PC-3 (cell line): ENCODE results near the gene PRDM8. TPM values are rescaled to one million over a fixed set of nuclear protein-coding genes. Genes with fewer than 3 reads are reported as not detected.

Experiments
- ATAC-seq: fragments of 200-7000 bp; cut with Tn5 transposase; 2 replicates; pipeline ENCODE4 v1.9.1; 2020; ENCODE audit warnings: mild to moderate bottlenecking, moderate library complexity
- BruUV-seq: library from RNA; stranded (reverse); fragments of 400-500 nt; replicated peaks from 2 replicates; lab custom pipeline; 2021; lab: Mats Ljungman, UMichigan
- CTCF ChIA-PET: fragments of 300-600 bp; sonication (Branson Sonifier 250); formaldehyde crosslinking; loops from one replicate; lab custom pipeline; 2022; ENCODE audit warnings: antibody characterized with exemption; lab: Charles Lee
- POLR2A ChIA-PET: fragments of 300-600 bp; sonication (Branson Sonifier 250); formaldehyde crosslinking; loops from one replicate; lab custom pipeline; 2022; ENCODE audit warnings: antibody characterized with exemption; ENCODE audit not compliant: unreplicated experiment; lab: Charles Lee
- DNase-seq: peaks from one replicate; pipeline ENCODE4 v3.0.0-alpha.2; 2015
- H2AFZ ChIP-seq: fragments of 300-600 bp; sonication (generic); 2 replicates; pipeline ENCODE4 v1.6.0; 2016; ENCODE audit warnings: antibody characterized with exemption, low read length
- H3F3A ChIP-seq: fragments of 300-600 bp; sonication (generic); one replicate; pipeline ENCODE4 v1.6.0; 2017; ENCODE audit warnings: antibody characterized with exemption, low read length, control low read depth, mild to moderate bottlenecking; ENCODE audit not compliant: unreplicated experiment
- H3K27ac ChIP-seq: fragments of 300-600 bp; sonication (generic); 2 replicates; pipeline ENCODE4 v1.5.1; 2016; ENCODE audit warnings: mild to moderate bottlenecking, low read length
- H3K27me3 ChIP-seq: fragments of 300-600 bp; sonication (generic); 2 replicates; pipeline ENCODE4 v1.6.1; 2016; ENCODE audit warnings: low read length, mixed read lengths
- H3K36me3 ChIP-seq: fragments of 300-600 bp; sonication (generic); 2 replicates; pipeline ENCODE4 v1.6.1; 2016; ENCODE audit warnings: low read depth, mixed run types, low read length, mixed read lengths
- H3K4me1 ChIP-seq: fragments of 300-600 bp; sonication (generic); 2 replicates; pipeline ENCODE4 v1.5.1; 2016; ENCODE audit warnings: low read length; ENCODE audit not compliant: insufficient read depth
- H3K4me2 ChIP-seq: fragments of 300-600 bp; sonication (generic); 2 replicates; pipeline ENCODE4 v1.6.0; 2016; ENCODE audit warnings: low read length
- H3K4me3 ChIP-seq: fragments of 300-600 bp; sonication (generic); 2 replicates; pipeline ENCODE4 v1.5.1; 2016; ENCODE audit warnings: mild to moderate bottlenecking, low read length, mixed read lengths
- H3K79me2 ChIP-seq: fragments of 300-600 bp; sonication (generic); 2 replicates; pipeline ENCODE4 v1.6.1; 2017; ENCODE audit warnings: low read length, mixed read lengths
- H3K9ac ChIP-seq: fragments of 300-600 bp; sonication (generic); 2 replicates; pipeline ENCODE4 v1.6.0; 2016; ENCODE audit warnings: mild to moderate bottlenecking, low read length
- H3K9me2 ChIP-seq: fragments of 300-600 bp; sonication (generic); replicated peaks from 2 replicates; pipeline ENCODE4 v1.6.1; 2016; ENCODE audit warnings: mixed run types, low read length, mixed read lengths
- H3K9me3 ChIP-seq: fragments of 300-600 bp; sonication (generic); 2 replicates; pipeline ENCODE4 v1.6.1; 2016; ENCODE audit warnings: low read length, mixed read lengths
- H4K20me1 ChIP-seq: fragments of 300-600 bp; sonication (generic); 2 replicates; pipeline ENCODE4 v1.6.1; 2016; ENCODE audit warnings: low read length, mixed read lengths
- EZH2 ChIP-seq: fragments of 300-600 bp; sonication (generic); IDR thresholded peaks from one replicate; pipeline ENCODE4 v1.6.1; 2017; ENCODE audit warnings: antibody characterized with exemption, mild to moderate bottlenecking, low read length; ENCODE audit not compliant: unreplicated experiment
- EZH2phosphoT487 ChIP-seq: fragments of 300-600 bp; sonication (generic); IDR thresholded peaks from 2 replicates; pipeline ENCODE4 v1.6.1; 2018; ENCODE audit warnings: mild to moderate bottlenecking, antibody characterized with exemption, low read length, borderline replicate concordance
- intact Hi-C: fragments of 100-400 bp; cut with micrococcal nuclease; formaldehyde crosslinking; loops from 2 replicates; pipeline ENCODE4 v1.9.0; 2023
- total RNA-seq: library from RNA; depleted of rRNA; stranded (reverse); fragments of >200 nt; gene quantifications from 2 replicates; pipeline ENCODE4 v1.2.3, GENCODE V29; 2014
- TF ChIP-seq, protein P1 (sequence below): fragments of 300-600 bp; sonication (generic); conservative IDR thresholded peaks from 2 replicates; pipeline ENCODE4 v1.5.1; 2017; ENCODE audit warnings: antibody characterized with exemption, low read depth, mild to moderate bottlenecking, low read length

The PRDM8 gene
- total RNA-seq, 1 experiment from 2014 or later = 8.9 TPM

DNA sequence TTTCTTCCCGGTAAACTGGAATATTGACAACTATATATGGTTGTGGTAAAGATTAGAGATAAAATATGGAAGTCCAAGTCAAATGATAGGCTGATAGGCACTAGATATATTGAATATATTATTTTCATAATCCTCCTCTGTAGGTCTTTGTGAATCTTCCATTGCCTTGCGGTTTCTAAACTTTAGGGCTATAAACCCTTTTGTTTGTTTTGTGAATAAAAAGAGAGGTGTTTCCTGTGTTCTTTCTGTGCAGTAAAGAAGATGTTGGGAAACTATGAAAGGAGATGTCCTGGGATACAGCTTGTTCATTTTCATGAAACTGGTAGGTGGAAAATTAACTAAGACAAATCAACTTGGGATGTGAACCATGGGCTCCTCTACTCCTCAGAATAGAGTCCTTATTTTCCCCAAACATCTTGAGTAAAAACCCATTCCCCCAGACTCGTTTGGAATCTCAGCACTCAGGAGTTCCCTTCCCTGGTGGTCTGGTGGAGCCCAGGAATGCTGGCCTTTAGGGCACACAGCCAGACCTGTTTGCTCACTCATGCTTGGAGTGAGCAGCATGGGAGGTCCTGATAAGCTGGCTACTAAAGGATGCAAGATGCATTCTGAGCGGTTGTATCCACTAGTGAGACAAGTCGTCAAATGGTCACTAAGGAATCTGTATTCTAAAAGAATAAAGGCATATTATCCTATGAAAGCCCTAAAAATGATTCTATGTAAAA, 22.2 kb downstream of the PRDM8 start:
- Histone ChIP-seq H3K27me3 (no peaks in the 10 kb centered on the region), H3K79me2 (no peaks in the 10 kb centered on the region), H3K4me2 (peak overlapping the region; percentile 73), H3K27ac (peak overlapping the region; percentile 51), H3K9me3 (no peaks in the 10 kb centered on the region), H3K9ac (no peak overlapping the region), H3K9me2 (no peaks in the 10 kb centered on the region), H3F3A (peaks cover 9% of the 10 kb centered on the region), H3K4me1 (peaks cover 25% of the 10 kb centered on the region), H3K4me3 (peak overlapping the region; percentile 25; the same call in 1 of the 2 replicates), H3K36me3 (no peaks in the 10 kb centered on the region), H4K20me1 (no peaks in the 10 kb centered on the region), H2AFZ (0 out of 2 replicates have a peak overlapping the region, but pooled peaks have one; percentile 1)
- POLR2A ChIA-PET = no interaction called here
- intact Hi-C loops = loop anchor here (2.0 to 10.0 kb wide), 5 partner anchors 48 to 1267 kb away; partner anchors contain the start of gene FGF5
- peak; percentile 70 for DNase-seq
- CTCF ChIA-PET = interaction anchor here (2.7 kb wide), 1 partner anchor 104 kb away, joined by 16 read pairs; no protein-coding TSS in a partner anchor
- ATAC-seq = peak; percentile 87
- TF ChIP-seq EZH2 (no peak), EZH2phosphoT487 (no peak)
- TF ChIP-seq, protein P1, sequence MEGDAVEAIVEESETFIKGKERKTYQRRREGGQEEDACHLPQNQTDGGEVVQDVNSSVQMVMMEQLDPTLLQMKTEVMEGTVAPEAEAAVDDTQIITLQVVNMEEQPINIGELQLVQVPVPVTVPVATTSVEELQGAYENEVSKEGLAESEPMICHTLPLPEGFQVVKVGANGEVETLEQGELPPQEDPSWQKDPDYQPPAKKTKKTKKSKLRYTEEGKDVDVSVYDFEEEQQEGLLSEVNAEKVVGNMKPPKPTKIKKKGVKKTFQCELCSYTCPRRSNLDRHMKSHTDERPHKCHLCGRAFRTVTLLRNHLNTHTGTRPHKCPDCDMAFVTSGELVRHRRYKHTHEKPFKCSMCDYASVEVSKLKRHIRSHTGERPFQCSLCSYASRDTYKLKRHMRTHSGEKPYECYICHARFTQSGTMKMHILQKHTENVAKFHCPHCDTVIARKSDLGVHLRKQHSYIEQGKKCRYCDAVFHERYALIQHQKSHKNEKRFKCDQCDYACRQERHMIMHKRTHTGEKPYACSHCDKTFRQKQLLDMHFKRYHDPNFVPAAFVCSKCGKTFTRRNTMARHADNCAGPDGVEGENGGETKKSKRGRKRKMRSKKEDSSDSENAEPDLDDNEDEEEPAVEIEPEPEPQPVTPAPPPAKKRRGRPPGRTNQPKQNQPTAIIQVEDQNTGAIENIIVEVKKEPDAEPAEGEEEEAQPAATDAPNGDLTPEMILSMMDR = no peak
- BruUV-seq = no TSS peak

GRCh38 chr4:80220711-80221110, 23.4 kb downstream of the PRDM8 start:
- Histone ChIP-seq H2AFZ (no peak overlapping the region), H4K20me1 (no peaks in the 10 kb centered on the region), H3K36me3 (no peaks in the 10 kb centered on the region), H3K4me2 (peak overlapping the region; percentile 17; the same call in 1 of the 2 replicates), H3K4me1 (peaks cover 25% of the 10 kb centered on the region), H3K79me2 (no peaks in the 10 kb centered on the region), H3F3A (peaks cover 9% of the 10 kb centered on the region), H3K9me2 (no peaks in the 10 kb centered on the region), H3K27ac (no peak overlapping the region), H3K9me3 (no peaks in the 10 kb centered on the region), H3K4me3 (no peak overlapping the region), H3K9ac (no peak overlapping the region), H3K27me3 (no peaks in the 10 kb centered on the region)
- CTCF ChIA-PET = interaction anchor here (0.6 to 2.7 kb wide), 5 partner anchors 11 to 155 kb away, joined by 3 to 16 read pairs (median 3); no protein-coding TSS in a partner anchor
- TF ChIP-seq EZH2phosphoT487 (no peak), EZH2 (no peak)
- TF ChIP-seq, protein P1 = no peak
- no TSS peak for BruUV-seq
- ATAC-seq = no peak
- no peak for DNase-seq
- POLR2A ChIA-PET = no interaction called here
- intact Hi-C loops = loop anchor here (2.0 to 5.0 kb wide), 3 partner anchors 47 to 832 kb away; partner anchors contain the start of gene FGF5

DNA sequence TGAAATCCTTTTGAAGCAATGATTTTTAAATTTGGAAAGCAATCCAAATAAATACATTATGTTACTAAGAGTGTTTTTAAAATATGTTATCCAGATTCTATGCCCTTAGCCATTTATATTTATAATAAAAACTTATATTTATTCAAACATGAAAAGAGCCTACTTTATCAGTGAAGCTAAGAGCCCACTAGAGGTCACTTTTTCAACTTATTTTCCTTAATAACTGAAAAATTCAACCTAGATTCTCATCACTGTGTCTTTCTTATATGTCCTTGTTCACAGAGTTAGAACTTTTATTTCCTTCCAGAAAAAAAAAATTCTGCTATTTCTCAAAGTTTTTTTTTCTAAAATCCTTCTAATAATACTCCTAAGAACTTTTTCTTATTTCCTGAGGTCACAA, 23.9 kb downstream of the PRDM8 start:
- H3K27ac ChIP-seq = no peak overlapping the region
- peak; percentile 55 for DNase-seq
- no peak overlapping the region for H3K4me3 ChIP-seq
- TF ChIP-seq, protein P1 = peak; percentile 45
- TF ChIP-seq EZH2 = no peak
- intact Hi-C loops = loop anchor here (2.0 to 5.0 kb wide), 3 partner anchors 46 to 831 kb away; partner anchors contain the start of gene FGF5
- CTCF ChIA-PET = interaction anchor here (0.7 to 2.7 kb wide), 3 partner anchors 87 to 155 kb away, joined by 4 to 16 read pairs (median 4); no protein-coding TSS in a partner anchor
- peaks cover 9% of the 10 kb centered on the region for H3F3A ChIP-seq
- no peaks in the 10 kb centered on the region for H3K79me2 ChIP-seq
- H3K4me2 ChIP-seq = peak overlapping the region; percentile 17; the same call in 1 of the 2 replicates
- POLR2A ChIA-PET = no interaction called here
- H4K20me1 ChIP-seq = no peaks in the 10 kb centered on the region
- no peaks in the 10 kb centered on the region for H3K9me2 ChIP-seq
- H3K9ac ChIP-seq = no peak overlapping the region
- H2AFZ ChIP-seq = no peak overlapping the region
- no peak for ATAC-seq
- no TSS peak for BruUV-seq
- H3K27me3 ChIP-seq = no peaks in the 10 kb centered on the region
- H3K4me1 ChIP-seq = peaks cover 25% of the 10 kb centered on the region
- no peaks in the 10 kb centered on the region for H3K36me3 ChIP-seq
- no peaks in the 10 kb centered on the region for H3K9me3 ChIP-seq
